Fibroblast of pulmonary artery (primary cell): ENCODE results near the gene CCDC88C.

ENCODE experiments used
- DNase-seq: peaks from one replicate; pipeline ENCODE4 v3.0.0-alpha.2; 2010; ENCODE audit warnings: low read depth
- H3K4me3 ChIP-seq: replicated peaks from 2 replicates; pipeline ENCODE4 v1.5.1; 2011; ENCODE audit warnings: low read depth, mild to moderate bottlenecking, control low read depth, low read length, moderate library complexity
- TF ChIP-seq, protein P1 (sequence below): IDR thresholded peaks from 2 replicates; pipeline ENCODE4 v1.5.1; 2011; ENCODE audit warnings: mild to moderate bottlenecking, control low read depth, low read length, inconsistent platforms; ENCODE audit errors: missing control alignments

The CCDC88C gene

DNA sequence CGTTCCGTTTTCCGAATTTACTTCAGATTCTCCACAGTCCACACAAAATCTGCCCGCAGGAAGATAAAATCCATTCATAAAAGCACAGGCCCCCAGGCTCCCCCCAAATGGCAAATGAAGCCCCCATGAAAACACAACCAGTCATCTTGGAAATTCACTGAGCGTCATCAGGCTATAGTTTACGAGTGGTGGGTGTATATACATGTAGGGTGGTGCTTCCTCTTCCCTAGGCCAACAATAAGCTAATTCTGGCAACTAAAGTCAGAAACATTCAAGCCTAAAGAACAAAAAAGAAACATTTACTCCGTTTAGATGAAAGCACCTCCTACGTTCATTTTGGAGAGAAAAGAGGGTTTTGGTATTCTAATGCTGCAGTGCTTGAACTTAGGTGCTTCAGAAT is 179.0 kb downstream of the CCDC88C start:
- no peak for DNase-seq
- TF ChIP-seq, protein P1, sequence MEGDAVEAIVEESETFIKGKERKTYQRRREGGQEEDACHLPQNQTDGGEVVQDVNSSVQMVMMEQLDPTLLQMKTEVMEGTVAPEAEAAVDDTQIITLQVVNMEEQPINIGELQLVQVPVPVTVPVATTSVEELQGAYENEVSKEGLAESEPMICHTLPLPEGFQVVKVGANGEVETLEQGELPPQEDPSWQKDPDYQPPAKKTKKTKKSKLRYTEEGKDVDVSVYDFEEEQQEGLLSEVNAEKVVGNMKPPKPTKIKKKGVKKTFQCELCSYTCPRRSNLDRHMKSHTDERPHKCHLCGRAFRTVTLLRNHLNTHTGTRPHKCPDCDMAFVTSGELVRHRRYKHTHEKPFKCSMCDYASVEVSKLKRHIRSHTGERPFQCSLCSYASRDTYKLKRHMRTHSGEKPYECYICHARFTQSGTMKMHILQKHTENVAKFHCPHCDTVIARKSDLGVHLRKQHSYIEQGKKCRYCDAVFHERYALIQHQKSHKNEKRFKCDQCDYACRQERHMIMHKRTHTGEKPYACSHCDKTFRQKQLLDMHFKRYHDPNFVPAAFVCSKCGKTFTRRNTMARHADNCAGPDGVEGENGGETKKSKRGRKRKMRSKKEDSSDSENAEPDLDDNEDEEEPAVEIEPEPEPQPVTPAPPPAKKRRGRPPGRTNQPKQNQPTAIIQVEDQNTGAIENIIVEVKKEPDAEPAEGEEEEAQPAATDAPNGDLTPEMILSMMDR, result no peak
- H3K4me3 ChIP-seq, result no peak overlapping the region

DNA sequence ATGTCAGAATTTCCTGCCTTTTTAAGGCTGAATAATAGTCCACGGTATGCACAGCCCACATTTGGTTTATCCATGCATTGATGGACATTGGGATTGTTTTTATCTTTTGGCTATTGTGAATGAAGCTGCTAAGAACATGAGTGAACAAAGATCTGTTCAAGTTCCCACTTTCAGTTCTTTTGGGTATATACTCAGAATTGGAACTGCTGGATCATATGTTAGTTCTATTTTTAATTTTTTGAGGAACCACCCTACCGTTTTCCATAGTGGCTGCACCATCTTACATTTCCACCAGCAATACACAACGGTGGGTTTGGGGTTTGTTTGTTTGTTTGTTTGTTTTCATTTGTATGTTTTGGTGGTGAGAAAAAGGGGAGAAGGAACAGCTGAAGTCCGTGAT is 179.5 kb downstream of the CCDC88C start:
- no peak overlapping the region for H3K4me3 ChIP-seq
- TF ChIP-seq, protein P1, result no peak
- no peak for DNase-seq

DNA sequence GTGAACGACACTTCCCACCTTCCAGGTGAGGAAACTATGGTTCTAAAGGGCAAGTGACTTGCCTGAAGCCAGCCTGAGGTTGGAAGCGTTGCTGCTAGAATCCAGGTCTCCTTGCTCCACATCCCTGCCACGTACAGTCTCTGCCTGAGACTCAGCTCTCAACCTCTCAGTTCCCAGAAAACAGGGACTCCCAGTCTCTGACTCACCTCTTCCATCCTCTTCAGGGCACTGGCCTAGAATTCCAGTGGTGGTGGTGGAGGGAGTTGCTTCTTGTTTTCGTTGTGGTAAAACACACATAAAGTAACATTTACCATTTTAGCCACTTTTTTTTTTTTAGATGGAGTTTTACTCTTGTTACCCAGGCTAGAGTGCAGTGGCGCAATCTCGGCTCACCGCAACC is 180.4 kb downstream of the CCDC88C start:
- TF ChIP-seq, protein P1, result no peak
- DNase-seq, result peak; percentile 44
- H3K4me3 ChIP-seq, result no peak overlapping the region

DNA sequence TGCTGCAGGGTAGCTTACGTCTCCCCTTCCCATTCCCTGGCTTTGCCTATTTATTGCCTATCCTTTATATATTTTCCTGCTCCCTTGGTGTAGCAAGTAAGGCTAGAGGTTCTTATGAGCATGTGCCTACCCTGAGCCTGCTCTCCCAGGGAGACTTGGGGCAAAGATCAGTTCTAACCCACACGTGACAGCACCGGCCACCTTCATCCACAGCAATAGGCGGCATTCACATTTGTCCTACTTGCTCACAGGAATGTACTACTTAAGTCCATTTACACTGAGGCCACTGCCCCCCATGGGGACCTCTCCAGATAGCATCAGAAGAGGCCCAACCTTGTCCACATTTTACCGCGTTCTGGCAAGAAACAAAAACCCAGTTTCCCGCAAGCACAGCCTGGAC is 181.8 kb downstream of the CCDC88C start:
- TF ChIP-seq, protein P1, result no peak
- DNase-seq, result no peak

DNA sequence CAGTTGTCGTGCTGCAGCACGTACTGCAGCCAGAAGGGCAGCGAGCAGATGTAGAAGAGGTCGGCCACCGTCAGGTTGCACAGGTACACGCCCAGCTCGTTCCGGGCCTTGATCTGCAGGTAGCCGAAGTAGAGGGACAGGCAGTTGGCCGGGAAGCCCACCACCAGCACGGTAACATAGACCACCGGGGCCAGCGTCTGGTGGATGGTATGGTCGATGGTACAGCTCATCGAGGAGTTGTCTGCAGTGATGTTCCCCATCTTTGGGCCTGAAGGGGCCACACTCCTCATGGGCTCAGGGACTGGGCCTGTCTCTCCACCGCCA is 182.9 kb downstream of the CCDC88C start:
- no peak overlapping the region for H3K4me3 ChIP-seq
- no peak for DNase-seq
- TF ChIP-seq, protein P1, result no peak

More for the DNA sequence above, 181.8 kb downstream of the CCDC88C start:
- H3K4me3 ChIP-seq, result no peak overlapping the region

DNA sequence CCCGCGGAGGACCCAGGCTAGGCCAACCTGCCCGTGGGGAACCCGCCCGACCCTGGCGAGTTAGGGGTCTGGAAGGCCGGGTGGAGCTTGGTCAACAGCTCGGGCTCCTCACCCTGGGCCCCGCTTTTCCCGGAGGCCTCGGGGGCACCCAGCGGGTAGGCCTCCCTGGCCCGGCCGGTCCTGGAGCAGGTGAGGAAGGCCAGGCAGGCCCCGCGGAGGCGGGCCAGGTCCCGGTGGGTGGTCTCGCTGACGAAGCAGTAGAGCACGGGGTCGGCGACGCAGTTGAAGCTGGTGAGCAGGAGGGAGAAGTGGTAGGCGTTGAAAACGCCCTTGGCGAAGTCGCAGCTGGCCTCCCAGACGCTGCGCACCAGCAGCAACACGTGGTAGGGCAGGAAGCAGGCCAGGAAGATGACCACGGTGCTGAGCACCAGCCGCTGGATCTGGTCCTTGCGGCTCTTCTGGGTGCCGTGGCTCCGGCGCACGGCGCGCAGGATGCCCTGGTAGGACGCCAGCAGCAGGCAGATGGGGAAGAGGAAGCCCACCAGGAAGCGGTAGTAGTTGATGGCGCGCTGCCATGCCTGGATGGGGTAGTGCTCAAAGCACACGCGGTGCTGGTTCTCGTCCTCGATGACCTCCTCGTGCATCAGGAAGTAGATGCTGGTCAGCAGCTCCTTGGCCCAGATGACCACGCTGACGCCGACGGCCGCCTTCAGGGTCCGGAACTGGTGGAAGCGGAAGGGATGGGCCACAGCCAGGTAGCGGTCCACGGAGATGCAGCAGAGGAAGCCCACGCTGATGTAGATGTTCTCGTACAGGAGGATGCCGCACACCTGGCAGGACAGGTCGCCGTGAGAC is 183.5 kb downstream of the CCDC88C start:
- H3K4me3 ChIP-seq, result no peak overlapping the region
- TF ChIP-seq, protein P1, result no peak
- no peak for DNase-seq

DNA sequence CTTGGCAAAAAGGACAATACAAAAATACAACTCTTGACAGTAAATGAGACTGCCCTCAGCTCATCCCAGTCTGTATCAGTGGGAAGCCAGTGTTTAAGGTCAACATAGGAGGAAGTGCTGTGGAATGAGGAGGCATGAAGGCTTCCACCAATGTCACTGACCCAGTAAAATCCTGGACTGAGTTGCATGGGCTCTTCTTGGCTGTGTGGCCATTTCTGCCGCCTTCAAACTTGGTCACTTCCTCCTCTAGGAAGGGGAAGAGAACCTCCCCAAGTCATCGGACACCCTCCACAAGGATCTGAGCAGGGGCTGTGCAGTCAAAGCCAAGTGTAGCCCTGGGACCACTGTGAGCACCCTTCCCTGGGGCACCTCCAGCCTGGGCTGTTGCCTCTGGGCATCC is 185.0 kb downstream of the CCDC88C start:
- TF ChIP-seq, protein P1, result no peak
- DNase-seq, result no peak
- H3K4me3 ChIP-seq, result no peak overlapping the region
